Measurements from ENCODE around the gene ITGB8.

DNA sequence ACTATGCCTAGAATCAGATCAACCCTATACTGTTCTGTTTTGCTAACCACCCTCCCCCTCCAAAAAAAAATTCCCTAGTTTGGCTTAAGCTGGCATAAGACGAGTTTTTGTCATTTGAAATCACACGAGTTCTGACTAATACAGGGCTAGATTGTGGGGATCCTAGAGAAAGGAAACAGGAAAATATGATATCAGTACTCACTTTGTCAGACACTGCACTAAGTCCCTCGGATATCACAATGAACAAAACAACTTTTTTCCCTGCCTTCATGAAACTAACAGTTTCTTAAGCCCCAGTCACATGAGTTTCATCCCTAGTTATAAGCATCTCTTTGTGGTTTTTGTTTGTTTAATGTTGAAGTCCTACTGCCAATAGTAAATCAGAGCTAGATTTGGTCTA is 118.5 kb downstream of the ITGB8 start:
- TF ChIP-seq POLR2A (IDR thresholded peaks at IDR 0.05), result no peak
- TF ChIP-seq EP300 (IDR thresholded peaks at IDR 0.05), result no peak
- no peak for TF ChIP-seq CTCF (IDR thresholded peaks at IDR 0.05)

All from tibial nerve (tissue), 4 donors.